ENCODE measurements around the gene ZBTB20. TPM values are rescaled to one million over a fixed set of nuclear protein-coding genes. Genes with fewer than 3 reads are reported as not detected.

Gene ZBTB20
- total RNA-seq, 6 experiments from 2014 or later, result 36.7 to 59.4 (median 46.7) TPM

GRCh38 chr3:114739627-114740026, 407.5 kb downstream of the ZBTB20 start:
- DNase-seq (no peak), ATAC-seq (no peak)
- H3K36me3 ChIP-seq, result no peaks in the 10 kb centered on the region
- no peaks in the 10 kb centered on the region for H3K27me3 ChIP-seq
- intact Hi-C loops (cut with DNase I), result no loop called here
- H3K4me1 ChIP-seq, result peaks cover 0 to 18% (median 3%) of the 10 kb centered on the region in 4 donors
- H3K9me3 ChIP-seq, result no peaks in the 10 kb centered on the region
- no peak overlapping the region for H3K4me3 ChIP-seq
- TF ChIP-seq CTCF (IDR thresholded peaks at IDR 0.05), result no peak
- TF ChIP-seq POLR2A (IDR thresholded peaks at IDR 0.05), result no peak
- no peak overlapping the region for H3K27ac ChIP-seq
- WGBS (ENCODE audit: insufficient coverage, low coverage, low lambda C conversion rate, missing lambda C conversion rate), result 55% methylated on average over 1 of the region's 1 CpG

GRCh38 chr3:114732353-114732752, 414.7 kb downstream of the ZBTB20 start:
- H3K4me1 ChIP-seq, result no peaks in the 10 kb centered on the region
- WGBS (ENCODE audit: insufficient coverage, low coverage, low lambda C conversion rate, missing lambda C conversion rate), result 37% methylated on average over 3 of the region's 3 CpGs
- H3K27me3 ChIP-seq, result no peaks in the 10 kb centered on the region
- ATAC-seq, result peak in 2 of 4 donors; percentile 19 to 40
- no peaks in the 10 kb centered on the region for H3K36me3 ChIP-seq
- no peak for DNase-seq
- H3K4me3 ChIP-seq, result no peak overlapping the region
- H3K9me3 ChIP-seq, result no peaks in the 10 kb centered on the region
- TF ChIP-seq POLR2A (IDR thresholded peaks at IDR 0.05) (no peak), CTCF (IDR thresholded peaks at IDR 0.05) (no peak)
- no peak overlapping the region for H3K27ac ChIP-seq
- intact Hi-C loops (cut with DNase I), result no loop called here

GRCh38 chr3:114730397-114730796, 416.7 kb downstream of the ZBTB20 start:
- Histone ChIP-seq H3K9me3 (no peaks in the 10 kb centered on the region), H3K27ac (no peak overlapping the region), H3K36me3 (no peaks in the 10 kb centered on the region), H3K4me3 (no peak overlapping the region), H3K27me3 (no peaks in the 10 kb centered on the region), H3K4me1 (no peaks in the 10 kb centered on the region)
- DNase-seq (no peak), ATAC-seq (peak in 1 of 4 donors; percentile 25)
- intact Hi-C loops (cut with DNase I), result no loop called here
- WGBS (ENCODE audit: insufficient coverage, low coverage, low lambda C conversion rate, missing lambda C conversion rate), result 67% methylated on average over 1 of the region's 1 CpG
- no peak for TF ChIP-seq POLR2A (IDR thresholded peaks at IDR 0.05)
- TF ChIP-seq CTCF (IDR thresholded peaks at IDR 0.05), result no peak

GRCh38 chr3:114727373-114727772, 419.7 kb downstream of the ZBTB20 start:
- WGBS (ENCODE audit: insufficient coverage, low coverage, low lambda C conversion rate, missing lambda C conversion rate), result 12% methylated on average over 1 of the region's 1 CpG
- no peak for TF ChIP-seq CTCF (IDR thresholded peaks at IDR 0.05)
- no peak for TF ChIP-seq POLR2A (IDR thresholded peaks at IDR 0.05)
- Histone ChIP-seq H3K4me1 (no peaks in the 10 kb centered on the region), H3K27ac (no peak overlapping the region), H3K9me3 (no peaks in the 10 kb centered on the region), H3K36me3 (no peaks in the 10 kb centered on the region), H3K27me3 (no peaks in the 10 kb centered on the region), H3K4me3 (no peak overlapping the region)
- DNase-seq (no peak), ATAC-seq (no peak)
- intact Hi-C loops (cut with DNase I), result no loop called here

- H3K27me3 ChIP-seq, result no peaks in the 10 kb centered on the region
- H3K27ac ChIP-seq, result no peak overlapping the region
- DNase-seq, result no peak
- TF ChIP-seq CTCF (IDR thresholded peaks at IDR 0.05), result no peak
- no peak for TF ChIP-seq POLR2A (IDR thresholded peaks at IDR 0.05)
- peaks cover 0 to 14% (median 3%) of the 10 kb centered on the region in 4 donors for H3K4me1 ChIP-seq
- 32% methylated on average over 3 of the region's 3 CpGs for WGBS (ENCODE audit: insufficient coverage, low coverage, low lambda C conversion rate, missing lambda C conversion rate)
- no peak overlapping the region for H3K4me3 ChIP-seq
- H3K36me3 ChIP-seq, result no peaks in the 10 kb centered on the region
- intact Hi-C loops (cut with DNase I), result no loop called here
- ATAC-seq, result peak; percentile 60 to 69 (median 68)
- H3K9me3 ChIP-seq, result no peaks in the 10 kb centered on the region
Observed at GRCh38 chr3:114725966-114726365, 421.1 kb downstream of the ZBTB20 start.

Data from right lobe of liver (tissue), 6 donors.